H54 (cell line): ENCODE data around the gene RHBDF2.

Experiments used
- DNase-seq: peaks from one replicate; pipeline ENCODE4 v3.0.0; 2011; ENCODE audit warnings: low spot score, mixed read lengths; ENCODE audit not compliant: insufficient read length
- FAIRE-seq: peaks from 3 replicates; lab custom pipeline; 2011; peaks lifted over from hg19 to GRCh38; lab: Jason Lieb, UNC
- POLR2A ChIP-seq: IDR thresholded peaks from 2 replicates; pipeline ENCODE4 v1.6.1; 2011; ENCODE audit warnings: low read depth, mild to moderate bottlenecking, low read length

Gene RHBDF2

GRCh38 chr17:76477576-76477975 lies 23.6 kb downstream of the RHBDF2 start:
- TF ChIP-seq POLR2A: no peak
- DNase-seq (no peak), FAIRE-seq (no peak)

GRCh38 chr17:76476736-76477135 lies 24.5 kb downstream of the RHBDF2 start:
- no peak for DNase-seq
- no peak for TF ChIP-seq POLR2A
- no peak for FAIRE-seq

- no peak for TF ChIP-seq POLR2A
- DNase-seq: no peak
- no peak for FAIRE-seq
Measured at GRCh38 chr17:76475302-76475701, 25.9 kb downstream of the RHBDF2 start.

DNA sequence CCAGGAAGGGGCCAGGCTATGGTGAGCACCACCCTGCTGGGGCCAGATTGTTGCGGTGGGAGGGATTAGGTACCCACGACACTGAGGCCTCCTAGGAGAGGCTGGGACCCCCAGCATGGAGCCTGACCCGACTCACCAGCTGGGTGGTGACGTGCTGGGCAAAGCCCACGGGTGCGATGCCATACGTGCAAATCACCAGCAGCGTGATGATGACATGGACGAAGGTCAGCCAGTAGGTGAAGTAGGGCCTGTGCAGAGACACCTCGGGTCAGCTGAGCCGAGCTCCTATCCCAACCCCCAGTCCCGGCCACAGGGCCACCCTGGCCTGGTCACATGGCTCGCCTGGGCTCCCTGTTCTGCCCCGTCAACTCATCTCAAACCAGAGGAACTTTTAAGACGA lies 26.3 kb downstream of the RHBDF2 start:
- DNase-seq: no peak
- no peak for TF ChIP-seq POLR2A
- no peak for FAIRE-seq

GRCh38 chr17:76474238-76474637 lies 27.0 kb downstream of the RHBDF2 start:
- FAIRE-seq: no peak
- TF ChIP-seq POLR2A: no peak
- no peak for DNase-seq

DNA sequence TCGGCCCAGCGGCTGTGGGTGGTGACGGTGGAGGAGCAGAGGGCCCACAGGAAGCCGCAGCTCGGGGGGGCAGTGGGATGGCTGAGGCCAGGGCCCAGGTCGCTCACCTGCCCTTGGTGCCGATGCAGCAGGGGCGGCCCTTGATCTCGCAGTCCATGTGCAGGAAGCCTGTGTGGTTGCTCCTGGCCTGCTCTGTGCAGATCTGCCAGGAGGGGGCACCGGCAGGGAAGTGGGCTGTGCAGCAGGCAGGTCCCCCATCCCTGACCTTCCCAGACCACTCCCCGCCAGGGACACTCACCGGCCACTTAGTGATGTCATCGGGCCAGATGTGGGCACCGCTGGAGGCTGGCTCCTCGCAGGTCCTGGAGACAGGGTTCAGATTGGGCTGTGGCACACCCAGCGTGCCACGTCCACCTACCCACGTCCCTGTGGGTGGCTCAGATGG lies 27.7 kb downstream of the RHBDF2 start:
- TF ChIP-seq POLR2A: no peak
- DNase-seq (no peak), FAIRE-seq (no peak)

DNA sequence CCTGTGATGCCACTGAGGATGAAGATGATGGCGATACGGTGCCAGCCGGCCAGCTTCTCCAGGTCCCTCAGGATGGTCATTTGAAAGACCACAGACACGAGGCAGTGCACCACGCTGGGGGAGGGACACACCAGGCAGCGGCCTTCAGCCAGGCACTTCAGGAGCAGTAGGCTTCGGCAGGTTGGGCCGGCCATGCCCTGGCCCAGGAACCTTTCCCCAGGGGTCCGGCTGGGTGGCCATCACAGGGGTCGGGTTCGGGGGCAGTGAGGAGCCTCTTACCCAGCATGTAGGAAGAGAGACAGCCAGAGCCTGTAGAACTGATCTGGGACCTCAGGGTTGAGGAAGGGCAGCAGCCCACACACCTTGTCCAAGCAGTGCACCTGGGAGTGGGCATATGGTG lies 28.5 kb downstream of the RHBDF2 start:
- no peak for TF ChIP-seq POLR2A
- DNase-seq (no peak), FAIRE-seq (no peak)

DNA sequence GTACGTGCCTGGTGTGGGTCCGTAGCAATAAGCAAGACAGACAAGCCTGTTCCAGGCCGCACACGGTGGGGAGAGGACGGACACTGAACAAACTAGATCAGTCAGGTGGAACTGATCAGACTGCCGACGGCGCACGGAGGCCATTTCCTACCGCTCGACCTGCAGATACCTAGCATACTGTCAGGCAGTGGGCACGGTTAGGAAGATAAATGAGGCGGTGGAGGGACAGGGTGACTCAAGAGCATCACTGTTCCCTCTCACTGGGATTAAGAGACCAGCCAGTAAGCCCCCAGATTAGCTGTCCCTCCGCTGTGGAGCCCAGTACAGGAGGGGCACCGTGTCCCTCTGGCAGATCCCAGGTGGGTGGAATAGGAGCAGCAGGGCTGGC lies 29.0 kb downstream of the RHBDF2 start:
- no peak for TF ChIP-seq POLR2A
- FAIRE-seq (no peak), DNase-seq (no peak)

GRCh38 chr17:76471498-76472257 lies 29.5 kb downstream of the RHBDF2 start:
- TF ChIP-seq POLR2A: no peak
- DNase-seq (no peak), FAIRE-seq (no peak)

DNA sequence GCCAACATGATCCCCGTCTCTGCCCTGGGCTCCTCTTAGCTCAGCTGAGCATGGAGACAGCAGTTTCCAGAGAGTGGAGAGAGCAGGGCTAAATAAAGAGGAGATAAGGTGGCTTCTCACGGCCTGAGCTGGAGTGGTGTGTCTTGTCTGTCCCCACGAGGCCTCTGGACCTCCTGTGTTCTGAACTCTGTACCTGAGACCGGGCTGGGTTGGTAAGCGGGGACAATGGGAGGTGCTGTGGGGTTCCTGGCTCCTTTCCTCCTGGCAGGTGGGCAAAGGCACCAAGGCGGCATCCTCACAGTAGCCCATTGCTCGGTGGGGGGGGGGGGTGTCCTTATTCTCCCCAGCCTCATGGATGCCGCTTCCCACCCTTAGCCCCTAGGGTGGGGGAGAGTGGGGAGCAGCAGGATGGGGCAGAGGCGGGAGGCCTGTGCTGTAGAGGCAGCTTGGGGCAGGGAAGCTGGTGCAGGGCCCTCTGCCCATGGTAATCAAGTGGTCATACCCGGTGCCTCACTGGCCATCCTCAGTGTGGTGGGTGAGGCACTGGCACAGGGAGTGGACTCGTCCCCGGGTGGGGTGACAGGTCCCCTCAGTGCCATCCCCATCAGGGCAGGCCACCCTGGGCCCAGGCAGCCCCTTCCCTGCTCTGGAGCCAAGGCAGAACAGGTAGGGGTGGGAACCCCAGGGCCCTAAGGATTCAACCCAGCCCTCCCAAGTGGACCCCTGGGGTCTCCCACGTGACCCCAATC lies 31.1 kb downstream of the RHBDF2 start:
- no peak for TF ChIP-seq POLR2A
- no peak for FAIRE-seq
- DNase-seq: no peak

GRCh38 chr17:76469076-76469990 lies 31.9 kb downstream of the RHBDF2 start:
- DNase-seq (no peak), FAIRE-seq (no peak)
- TF ChIP-seq POLR2A: no peak

DNA sequence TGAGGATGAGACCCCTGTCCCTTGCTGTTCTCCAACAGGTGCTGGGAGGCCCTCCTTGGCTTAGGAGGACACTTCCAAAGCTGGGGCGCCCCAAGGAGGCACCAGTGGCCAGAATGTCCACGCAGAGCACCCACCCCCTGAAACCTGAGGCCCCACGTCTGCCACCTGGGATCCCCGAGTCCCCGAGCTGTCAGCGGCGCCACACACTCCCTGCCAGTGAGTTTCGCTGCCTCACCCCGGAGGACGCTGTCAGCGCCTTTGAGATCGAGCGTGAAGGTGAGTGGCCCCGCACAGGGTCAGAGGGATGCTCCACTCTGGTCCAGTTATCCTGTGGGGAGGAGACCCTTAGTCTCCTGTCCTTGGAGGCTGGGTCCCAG lies 32.6 kb downstream of the RHBDF2 start:
- FAIRE-seq: no peak
- DNase-seq: no peak
- no peak for TF ChIP-seq POLR2A

GRCh38 chr17:76467809-76468633 lies 33.2 kb downstream of the RHBDF2 start:
- FAIRE-seq (no peak), DNase-seq (no peak)
- no peak for TF ChIP-seq POLR2A
